ENCODE measurements around the gene ATN1.

Gene ATN1

DNA sequence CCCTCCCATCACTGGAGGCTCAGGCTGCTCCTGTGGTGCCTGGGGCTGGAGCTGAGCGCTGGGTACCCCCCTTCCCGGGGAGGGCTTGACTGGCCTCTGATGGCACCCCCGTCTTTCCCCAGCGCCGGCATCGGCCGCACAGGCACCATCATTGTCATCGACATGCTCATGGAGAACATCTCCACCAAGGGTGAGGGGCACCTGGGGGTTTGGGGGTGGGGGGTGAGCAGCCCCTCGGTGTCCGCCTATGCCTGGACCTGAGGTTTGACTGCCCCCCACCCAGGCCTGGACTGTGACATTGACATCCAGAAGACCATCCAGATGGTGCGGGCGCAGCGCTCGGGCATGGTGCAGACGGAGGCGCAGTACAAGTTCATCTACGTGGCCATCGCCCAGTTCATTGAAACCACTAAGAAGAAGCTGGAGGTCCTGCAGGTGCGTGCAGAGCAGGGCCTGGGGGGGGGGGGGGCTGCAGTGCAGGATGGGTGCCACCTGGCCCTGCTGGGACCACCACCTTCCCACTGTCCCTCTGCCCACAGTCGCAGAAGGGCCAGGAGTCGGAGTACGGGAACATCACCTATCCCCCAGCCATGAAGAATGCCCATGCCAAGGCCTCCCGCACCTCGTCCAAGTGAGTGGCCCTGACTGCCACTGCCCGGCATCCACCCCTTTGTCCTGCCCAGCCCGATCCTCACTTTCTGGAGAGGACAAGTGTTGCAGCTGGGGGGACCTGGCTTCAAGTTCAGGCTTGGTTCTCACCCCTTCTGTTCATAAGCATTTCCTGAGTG lies 32.2 kb downstream of the ATN1 start:
- no peak for DNase-seq

DNA sequence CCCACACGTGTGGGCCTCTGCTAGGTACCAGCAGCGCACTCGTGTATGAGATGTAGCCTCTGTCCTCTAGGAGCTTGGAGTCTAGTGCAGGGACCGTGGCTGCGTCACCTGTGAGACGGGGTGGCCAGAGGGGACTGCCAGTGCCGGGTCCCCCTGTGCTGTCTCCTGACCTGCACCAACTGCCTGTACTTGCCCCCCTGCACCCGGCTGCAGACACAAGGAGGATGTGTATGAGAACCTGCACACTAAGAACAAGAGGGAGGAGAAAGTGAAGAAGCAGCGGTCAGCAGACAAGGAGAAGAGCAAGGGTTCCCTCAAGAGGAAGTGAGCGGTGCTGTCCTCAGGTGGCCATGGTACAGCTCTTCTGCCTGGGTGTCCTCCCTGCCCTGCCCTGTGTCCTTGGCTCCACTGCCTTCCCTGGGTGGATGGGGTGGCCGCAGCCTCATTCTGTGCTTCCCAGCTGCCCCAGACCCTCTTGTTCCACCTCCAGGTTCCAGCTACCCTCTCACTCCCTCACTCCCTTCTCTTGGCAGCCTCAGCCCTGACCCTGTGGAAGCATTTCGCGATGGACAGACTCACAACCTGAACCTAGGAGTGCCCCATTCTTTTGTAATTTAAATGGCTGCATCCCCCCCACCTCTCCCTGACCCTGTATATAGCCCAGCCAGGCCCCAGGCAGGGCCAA lies 33.0 kb downstream of the ATN1 start:
- DNase-seq, result no peak

DNA sequence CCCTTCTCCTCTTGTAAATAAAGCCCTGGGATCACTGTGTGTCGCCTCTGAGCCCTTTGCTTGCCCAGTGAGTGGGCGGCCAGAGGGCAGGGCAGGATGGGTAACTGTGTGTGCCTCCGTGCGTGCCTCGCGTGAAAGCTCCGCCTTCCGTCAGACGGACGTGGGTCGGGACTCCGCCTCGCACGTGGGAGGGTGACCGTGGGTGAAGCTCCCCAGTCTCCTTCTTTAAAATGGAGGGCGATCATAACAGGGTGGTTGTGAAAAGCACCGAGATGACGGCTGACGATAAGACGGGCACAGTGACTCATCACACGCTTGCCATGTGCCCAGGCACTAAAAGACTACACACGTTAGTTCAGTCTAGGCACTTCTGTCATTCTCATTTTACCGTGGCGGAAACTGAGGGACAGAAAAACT lies 33.5 kb downstream of the ATN1 start:
- DNase-seq, result no peak

DNA sequence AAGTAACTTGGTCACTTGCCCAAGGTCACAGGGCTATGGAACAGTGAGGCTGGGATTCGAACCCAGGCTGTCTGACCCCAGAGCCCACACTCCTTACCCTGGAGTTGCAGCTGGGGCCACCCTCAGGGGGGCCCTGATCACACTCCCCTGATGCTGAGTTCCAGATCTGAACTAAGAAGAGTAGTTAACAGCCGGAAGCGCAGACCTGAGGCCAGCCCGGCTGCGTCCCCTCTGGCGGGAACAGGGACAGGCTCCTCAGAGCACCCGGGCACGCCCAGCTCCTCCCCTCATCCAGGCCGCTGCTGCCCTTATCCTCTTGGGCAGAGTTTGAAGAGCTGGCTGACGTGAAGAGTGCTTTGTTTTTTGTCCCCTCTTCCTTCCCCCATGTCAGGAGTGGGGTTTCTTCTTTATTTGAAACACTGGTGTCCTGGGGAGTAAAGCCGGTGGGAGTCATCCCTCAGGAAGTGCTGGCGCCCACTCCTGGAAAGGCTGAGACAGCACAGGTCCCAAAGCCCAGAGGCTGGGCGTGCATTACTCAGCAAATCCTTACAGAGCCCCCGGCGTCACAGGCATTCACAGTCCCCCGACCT lies 34.0 kb downstream of the ATN1 start:
- no peak for DNase-seq

DNA sequence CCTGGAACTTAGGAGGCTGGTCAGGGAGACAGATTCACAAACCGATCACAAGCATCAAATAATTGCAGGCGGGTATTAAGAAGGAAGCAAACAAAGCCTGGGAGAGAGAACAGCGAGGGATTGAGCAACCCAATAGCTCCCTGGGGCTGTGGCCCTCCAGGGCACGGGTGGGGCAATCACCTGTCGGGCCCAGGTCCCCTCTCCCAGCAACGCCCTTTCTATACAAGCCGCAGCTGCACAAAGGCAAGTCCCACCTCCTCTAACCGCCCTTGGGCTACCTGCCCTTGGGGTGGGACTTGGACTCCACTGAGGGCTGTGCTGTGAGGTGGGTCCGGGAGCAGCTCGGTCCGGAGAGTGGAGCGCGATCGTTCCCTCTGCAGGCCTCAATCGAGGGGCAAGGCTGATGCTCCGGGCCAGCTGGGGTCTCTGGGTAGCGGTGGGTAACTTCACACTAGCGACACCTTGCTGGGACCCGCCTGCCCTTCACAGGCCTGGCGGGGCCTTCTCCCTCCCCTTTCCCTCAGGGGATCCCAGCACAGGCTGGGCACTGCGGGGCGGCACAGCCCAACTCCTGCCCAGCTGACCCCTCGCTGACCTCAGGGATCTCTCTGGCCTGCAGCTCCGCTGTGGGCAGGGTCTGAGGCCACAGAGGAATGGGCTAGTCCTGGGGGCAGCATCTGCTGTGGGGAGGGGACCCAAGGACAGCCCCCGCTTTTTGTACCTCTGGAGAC lies 34.7 kb downstream of the ATN1 start:
- no peak for DNase-seq

DNA sequence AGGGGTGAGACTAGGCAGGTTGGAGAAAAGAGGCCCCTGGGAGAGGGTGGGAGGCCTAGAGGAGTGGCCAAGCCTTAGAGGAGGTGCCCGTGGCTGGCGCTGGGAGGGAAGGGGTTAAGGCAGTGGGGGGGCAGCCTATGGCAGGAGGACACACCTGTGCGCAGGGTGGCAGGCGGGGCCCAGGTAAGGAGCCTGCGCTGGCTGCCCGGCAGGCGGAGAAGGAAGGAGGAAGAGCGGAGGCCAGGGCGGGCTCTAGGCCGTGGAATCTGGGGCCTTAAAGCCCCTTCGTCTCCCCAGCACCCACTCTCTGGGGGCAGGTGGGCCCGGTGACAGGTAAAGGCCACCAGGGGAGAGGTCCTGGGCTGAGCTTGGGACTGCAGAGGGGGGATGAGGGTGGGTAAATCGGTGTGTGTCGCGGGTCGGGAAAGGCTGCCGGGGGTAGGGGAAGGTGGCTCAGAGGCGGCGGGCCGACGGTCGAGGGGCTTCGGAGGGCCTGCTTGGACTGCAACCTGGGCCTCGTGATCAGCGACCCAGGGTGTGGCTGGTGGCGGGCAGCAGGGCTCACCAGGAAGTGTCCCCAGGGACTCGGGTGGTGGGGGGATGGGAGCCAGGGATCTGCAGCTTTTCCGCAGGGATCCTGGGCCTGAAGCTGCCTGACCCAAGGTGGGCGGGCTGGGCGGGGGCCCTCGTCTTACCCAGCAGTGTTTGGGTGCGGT lies 35.4 kb downstream of the ATN1 start:
- DNase-seq, result no peak

DNA sequence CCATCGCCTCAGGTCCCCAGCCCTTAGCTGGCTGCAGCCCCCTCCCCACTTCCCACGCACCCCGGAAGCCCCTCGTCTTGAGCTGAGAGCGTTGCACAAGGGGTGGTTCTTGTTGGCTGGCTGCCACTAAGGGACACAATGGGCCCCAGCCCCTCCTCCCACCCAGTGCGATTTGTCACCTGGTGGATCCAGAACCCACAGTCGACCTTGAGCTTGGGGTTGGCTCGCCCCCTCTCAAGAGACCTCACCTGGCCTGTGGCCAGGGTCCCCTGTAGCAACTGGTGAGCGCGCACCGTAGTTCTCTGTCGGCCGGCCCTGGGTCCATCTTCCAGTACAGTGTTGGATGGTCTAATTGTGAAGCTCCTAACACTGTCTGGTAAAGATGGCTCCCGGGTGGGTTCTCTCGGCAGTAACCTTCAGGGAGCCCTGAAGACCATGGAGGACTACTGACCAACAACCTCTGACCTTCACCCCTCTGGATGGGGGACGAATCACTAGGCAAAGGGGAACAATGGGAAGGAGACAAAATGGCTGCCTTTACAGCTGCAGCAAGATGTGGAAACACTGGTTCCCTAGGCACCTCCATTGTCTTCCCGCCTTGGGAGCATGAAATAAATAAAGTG lies 36.1 kb downstream of the ATN1 start:
- DNase-seq, result no peak

DNA sequence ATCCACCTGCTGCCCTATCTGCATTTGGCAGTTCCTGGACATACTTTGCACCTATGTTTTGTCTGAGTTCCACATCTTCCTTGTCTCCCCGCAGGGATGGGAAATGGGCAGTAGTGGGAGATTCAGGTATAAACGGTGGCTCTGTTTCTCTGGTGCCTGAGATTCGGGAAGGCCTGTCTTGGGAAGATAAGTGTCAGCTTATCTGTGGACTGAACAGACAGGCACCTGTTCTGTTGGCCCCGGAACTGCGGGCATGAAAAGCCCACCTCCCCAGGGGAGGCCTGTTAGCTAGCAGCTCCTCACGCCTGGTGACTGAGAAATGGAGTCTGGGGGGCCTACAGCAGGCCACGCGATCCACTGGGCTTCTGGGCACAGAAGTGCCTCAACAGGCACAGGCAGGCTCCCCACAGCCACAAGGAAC lies 36.9 kb downstream of the ATN1 start:
- no peak for DNase-seq

DNA sequence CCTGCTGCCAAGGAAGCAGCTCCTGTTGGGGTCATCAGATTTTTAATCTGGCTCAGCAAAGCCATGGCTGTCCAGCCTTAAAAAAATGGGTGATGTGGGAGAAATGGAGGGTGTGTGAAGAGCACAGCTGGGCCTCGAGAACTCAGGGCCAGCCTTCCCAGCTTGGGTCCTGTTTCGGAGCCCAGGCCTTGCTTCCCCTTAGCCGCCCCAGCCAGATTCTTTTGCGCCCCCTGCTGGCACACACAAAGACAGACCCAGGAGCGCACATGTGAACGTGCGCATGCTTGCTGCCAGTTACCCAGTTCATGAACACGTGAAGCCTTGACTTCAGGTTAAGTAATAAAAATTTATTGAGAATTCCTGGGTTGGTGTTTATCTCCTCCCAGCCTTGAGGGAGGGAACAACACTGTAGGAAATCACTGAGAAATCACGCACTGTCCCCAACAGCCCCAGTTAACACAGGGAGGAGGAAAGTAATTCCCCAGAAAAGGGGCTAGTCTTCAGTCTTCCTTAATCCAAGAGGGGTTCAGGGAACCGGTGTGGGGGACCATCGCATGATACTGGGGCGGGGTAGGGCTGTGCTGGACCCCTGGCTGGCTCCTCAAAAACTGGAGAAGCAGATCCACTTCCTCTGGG lies 37.4 kb downstream of the ATN1 start:
- DNase-seq, result peak; percentile 35

DNA sequence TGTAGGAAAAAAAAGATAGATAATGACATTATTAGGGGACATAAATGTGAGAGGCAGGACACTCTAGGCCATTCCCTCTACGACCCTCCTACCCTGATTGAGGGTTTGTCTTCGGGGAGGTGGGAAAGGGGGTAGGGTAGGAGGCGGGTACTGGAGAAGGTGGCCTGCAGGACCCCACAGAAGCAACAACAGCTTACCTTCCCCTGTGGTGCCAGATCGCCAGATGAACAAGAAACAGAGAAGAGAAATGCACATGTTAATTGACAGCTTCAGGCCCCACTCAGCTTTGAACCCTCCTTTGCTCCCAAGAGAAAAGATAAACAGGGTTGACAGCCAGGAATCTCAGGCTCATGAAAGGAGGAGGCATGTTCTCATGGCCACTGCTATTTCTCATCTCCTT lies 38.0 kb downstream of the ATN1 start:
- DNase-seq, result no peak

DNA sequence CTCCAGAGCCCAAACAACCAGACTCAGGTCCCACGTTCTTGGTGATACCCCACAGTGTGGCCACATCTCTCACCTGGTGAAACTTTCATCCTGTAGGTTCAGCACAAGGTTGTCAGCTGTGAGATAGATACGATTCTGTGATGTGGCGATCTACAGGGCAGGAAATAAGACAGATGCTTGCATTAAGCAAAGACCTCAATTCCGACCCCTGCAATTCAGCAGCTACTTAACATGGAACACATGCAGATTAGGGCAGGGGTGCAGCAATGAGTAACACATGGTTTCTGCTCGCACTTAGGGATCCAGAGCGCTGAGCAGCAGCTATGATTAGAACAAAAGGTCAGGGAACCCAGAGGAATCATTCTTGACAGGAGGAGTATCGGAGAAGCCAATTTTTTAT lies 38.6 kb downstream of the ATN1 start:
- DNase-seq, result no peak

DNA sequence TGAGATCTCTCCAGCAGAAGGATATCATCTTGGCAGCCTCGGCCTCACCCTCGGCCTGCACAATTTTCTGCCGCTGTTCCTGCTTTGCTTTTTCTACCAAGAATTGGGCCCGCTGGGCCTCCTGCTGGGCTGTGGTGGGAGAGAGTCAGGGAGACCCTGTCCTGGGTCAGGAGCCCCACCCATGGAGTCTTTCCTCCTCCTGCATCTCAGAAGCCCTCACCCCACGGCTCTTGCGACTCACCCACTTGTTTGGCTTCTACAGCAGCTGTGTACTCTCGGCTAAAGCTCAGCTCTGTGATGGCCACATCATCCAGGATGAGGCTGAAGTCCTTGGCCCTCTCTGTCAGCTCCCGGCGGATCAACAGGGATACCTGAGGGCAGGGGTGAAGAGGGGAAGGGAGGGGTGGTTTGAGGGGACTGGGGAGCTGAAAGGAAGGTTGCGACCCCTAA lies 39.9 kb downstream of the ATN1 start:
- no peak for DNase-seq

DNA sequence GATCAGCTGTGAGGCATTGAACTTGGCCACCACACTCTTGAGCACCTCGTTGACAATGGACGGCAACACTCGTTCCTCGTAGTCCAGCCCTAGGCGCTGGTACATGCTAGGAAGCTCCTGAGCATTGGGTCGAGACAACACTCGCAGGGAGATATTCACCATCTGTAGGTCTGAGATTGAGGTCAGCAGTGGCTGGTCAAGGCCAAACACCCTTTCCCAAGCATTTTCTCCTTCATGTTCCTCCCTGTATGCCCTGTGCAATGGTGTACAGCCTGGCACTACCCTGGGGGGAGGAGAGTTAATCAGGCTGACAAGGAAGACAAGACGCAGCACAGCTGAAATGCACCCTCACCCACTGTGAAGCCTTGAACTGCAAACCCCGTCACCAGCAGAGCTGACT lies 40.7 kb downstream of the ATN1 start:
- DNase-seq, result no peak

DNA sequence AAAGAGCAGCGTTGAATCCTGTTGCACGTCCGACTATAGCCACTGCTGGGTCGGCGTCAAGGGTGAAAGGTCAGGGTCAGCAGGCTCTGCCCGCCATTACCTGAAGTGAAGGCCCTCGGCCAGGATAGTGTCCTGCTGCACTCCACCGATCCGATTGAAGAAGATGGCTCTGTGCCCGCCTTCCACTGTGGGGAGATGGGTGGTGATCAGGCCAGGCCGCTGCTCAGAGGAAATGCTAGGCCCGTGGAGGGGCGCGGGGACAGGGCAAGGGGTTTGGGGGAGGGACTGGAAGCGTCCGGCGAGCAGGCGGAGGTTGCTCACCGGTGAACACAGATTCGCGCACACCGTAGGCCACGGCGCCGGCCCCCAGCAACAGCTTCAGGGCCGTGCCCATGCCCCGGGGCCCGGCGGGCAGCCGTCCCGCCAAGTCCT lies 42.4 kb downstream of the ATN1 start:
- no peak for DNase-seq

DNA sequence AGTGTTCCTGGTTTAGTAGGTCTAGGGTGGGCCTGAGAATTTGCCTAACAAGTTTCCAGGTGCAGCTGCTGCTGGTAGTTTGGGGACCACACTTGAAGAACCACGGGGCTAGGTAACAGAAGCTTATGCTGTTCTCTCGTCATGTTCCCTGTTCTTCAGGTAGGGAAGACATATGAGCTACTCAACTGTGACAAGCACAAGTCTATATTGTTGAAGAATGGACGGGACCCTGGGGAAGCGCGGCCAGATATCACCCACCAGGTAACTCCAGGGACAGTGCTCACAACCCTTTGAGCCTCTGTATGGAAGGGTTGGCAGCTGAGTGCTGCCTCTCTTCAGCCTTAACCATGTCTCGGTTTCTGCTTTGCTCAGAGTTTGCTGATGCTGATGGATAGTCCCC lies 46.4 kb downstream of the ATN1 start:
- no peak for DNase-seq

DNA sequence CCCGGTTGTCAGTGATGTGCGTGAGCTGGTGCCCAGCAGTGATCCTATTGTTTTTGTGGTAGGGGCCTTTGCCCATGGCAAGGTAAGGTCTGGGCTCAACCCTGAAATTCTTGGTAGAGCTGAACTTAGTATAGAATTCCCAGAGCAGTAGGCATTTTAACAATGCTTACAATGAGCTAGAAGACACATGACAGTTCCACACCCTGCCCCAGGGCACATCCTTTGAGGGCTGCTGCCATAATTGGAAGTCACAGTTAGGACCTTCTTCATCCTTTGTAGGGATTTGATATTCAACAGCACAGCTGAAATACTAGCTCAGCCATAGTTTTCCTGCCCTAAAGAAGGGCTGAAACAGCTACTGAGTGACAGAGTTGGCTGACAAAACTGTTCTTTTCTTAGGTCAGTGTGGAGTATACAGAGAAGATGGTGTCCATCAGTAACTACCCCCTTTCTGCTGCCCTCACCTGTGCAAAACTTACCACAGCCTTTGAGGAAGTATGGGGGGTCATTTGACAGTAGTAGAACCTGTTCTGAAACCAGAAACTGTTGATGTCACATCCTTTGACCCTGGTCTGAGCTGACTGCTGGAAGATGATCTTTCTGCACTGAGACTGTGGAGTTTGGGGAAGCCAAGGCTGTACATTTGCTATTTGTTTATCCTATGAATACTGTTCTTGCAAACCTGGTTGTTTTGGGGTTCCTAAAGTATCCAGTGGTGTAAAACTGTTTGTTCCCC lies 47.7 kb downstream of the ATN1 start:
- DNase-seq, result no peak

DNA sequence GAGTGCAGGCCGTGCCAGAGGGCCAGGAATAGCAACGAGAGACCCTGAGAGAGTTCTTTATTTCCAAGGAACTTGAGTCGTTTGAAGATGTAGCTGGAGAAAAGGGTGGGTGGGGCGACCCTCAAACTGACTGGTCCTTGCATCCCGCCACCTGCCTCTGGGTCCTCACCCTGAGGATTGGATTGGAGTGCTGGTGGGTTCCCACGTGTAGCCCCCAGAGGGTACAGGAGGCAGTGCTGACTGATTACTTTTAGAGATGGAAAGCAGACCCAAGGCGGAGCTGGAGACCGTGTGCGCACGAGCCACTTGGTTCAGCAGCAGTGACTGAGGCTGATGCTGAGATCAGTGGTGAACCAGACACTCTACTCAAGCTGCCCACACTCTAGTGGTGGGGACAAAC lies 49.9 kb downstream of the ATN1 start:
- no peak for DNase-seq

DNA sequence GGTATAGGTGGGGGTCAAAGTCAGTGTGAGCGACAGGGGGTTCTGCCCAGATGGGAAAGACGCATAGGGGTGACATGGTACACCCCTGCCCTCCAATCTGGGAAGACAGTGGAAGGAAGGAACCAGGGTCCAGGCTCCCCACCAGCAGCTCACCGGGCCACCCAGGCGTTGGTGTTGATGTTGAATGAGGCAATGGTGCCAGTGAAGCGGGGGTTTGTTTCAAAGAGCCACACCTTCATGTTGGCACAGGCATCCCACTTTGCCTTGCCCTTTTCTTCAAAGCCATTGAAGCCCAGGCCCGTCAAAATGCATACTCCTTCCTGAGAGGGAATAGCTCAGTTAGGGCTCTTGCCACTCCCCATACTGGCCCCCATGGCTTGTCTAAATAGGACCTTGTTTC lies 50.4 kb downstream of the ATN1 start:
- no peak for DNase-seq

DNA sequence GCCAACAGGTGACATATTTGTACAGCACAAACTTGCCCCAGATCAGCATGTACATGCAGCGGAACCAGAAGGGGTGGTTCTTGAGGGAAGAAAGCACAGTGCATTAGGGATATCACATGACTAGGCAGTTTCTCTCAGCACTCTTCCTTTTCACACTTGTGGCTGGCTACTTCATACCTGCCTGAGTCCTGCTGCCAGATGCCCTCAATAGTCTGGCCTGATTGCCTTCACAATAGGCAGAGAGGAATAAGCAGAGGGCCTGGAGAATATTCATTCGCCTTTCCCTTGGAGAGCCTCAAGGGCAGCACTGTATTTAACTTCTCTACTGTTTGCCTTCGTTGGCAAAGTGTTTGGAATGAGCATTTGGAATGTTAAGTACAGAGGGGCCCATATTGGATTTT lies 50.9 kb downstream of the ATN1 start:
- no peak for DNase-seq

DNA sequence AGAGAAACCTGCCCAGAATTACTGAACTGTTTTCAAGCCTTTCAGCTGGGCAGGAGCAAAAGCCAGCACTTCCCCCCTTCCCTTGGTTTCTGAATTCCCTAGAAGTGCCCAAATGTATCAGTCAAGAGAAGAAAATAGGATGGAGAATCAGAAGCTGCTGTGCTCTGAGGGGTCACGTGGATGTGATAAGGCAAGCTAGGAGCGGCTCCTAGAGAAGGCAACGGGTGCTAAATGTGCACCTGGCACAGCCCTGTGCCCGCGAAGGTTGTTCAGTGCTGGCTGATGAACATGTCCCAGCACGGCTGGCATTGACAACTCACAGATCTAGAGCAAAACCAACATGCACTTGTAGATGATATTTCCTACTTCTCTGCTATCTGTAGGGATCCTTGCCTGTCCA lies 51.3 kb downstream of the ATN1 start:
- no peak for DNase-seq

DNA sequence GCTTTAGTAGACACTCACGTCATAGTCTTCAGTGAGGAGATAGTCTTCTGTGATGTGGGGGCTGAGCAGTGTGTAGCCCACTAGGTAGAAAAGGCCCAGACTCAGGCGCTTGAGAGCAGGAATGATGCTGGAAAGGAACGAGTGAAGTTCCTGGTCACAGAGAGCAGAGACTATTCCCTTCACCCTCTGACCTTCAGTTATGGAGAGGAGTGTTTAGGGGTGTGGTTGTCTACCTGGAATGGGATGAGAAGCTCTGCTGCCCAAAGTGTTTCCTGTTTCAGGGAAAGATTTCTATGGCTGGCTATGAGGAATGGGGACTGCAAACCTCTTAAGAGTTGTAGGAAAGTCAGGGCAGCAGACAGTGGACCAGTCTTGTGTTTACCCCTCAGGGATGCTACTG lies 51.7 kb downstream of the ATN1 start:
- DNase-seq, result no peak
